MM.1S (cell line): Measurements from ENCODE around the gene MYL5.

Source experiments
- EZH2 ChIP-seq: fragments of 300-600 bp; sonication (generic); optimal IDR thresholded peaks from 2 replicates; pipeline ENCODE3; 2017; ENCODE audit warnings: low read depth, mild to moderate bottlenecking, antibody characterized with exemption, low read length, mixed read lengths
- EZH2phosphoT487 ChIP-seq: fragments of 300-600 bp; sonication (generic); IDR thresholded peaks from 2 replicates; pipeline ENCODE4 v1.6.1; 2018; ENCODE audit warnings: antibody characterized with exemption, low read length
- TF ChIP-seq, protein P1 (sequence below): fragments of 300-600 bp; sonication (generic); IDR thresholded peaks from 2 replicates; pipeline ENCODE4 v1.5.1; 2016; ENCODE audit warnings: antibody characterized with exemption, low read length, mixed read lengths

DNA sequence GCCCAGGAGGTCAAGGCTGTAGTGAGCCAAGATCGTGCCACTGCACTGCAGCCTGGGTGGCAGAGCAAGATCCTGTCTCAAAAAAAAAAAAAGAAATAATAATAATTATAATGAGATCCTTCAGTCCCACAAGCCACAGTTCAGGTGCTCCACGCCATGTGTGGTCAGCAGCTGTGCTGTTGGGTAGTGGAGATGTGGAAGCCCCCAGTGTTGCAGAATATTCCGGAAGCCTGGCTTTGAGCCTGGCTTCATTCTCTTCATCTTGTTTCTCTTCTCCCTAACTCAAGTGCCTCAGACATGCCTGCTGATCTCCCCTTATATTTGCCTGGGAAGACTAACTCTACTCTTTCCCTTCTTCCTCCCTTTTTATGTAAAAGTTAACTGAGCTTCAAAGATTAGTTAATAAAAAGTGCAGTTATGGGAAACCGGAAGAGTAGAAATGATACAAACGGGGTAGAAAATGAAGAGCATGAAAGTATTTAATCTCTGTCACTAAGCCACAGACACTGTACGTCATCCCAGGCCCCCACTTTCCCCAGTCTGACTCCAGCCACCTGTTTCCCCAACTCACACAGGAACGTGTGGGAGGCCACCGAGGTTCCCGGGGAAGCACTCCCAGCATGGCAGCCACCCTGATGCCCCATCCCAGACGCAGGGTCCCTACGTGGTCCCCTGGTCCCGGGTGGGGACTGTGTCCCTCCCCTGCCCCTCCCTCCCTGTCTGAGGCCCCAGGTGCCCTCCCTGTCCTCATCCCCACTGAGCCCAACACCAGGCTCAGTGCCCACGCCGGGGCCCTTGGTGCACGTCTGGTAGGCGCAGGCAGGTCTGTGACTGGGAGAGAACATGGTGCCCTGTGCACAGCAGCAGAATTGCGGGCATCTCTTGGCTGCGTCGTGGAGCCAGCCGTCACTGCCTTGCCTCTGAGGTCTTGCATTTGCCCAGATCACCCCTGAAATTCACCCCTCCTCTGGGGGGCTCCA, 55.3 kb downstream of the MYL5 start:
- TF ChIP-seq, protein P1, sequence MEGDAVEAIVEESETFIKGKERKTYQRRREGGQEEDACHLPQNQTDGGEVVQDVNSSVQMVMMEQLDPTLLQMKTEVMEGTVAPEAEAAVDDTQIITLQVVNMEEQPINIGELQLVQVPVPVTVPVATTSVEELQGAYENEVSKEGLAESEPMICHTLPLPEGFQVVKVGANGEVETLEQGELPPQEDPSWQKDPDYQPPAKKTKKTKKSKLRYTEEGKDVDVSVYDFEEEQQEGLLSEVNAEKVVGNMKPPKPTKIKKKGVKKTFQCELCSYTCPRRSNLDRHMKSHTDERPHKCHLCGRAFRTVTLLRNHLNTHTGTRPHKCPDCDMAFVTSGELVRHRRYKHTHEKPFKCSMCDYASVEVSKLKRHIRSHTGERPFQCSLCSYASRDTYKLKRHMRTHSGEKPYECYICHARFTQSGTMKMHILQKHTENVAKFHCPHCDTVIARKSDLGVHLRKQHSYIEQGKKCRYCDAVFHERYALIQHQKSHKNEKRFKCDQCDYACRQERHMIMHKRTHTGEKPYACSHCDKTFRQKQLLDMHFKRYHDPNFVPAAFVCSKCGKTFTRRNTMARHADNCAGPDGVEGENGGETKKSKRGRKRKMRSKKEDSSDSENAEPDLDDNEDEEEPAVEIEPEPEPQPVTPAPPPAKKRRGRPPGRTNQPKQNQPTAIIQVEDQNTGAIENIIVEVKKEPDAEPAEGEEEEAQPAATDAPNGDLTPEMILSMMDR, result no peak
- TF ChIP-seq EZH2 (no peak), EZH2phosphoT487 (no peak)
